ENCODE data around the gene MFRP.

The MFRP gene

GRCh38 chr11:119346605-119347004 is at the start of gene MFRP:
Gene MFRP (minus strand): TSS chr11:119346705. CDS start chr11:119346513, 192 bp downstream.
- Histone ChIP-seq H4K20me1 (ENCODE audit: low read depth, low read length) (no peaks in the 10 kb centered on the region), H3K79me2 (ENCODE audit: insufficient read depth, low read length) (no peaks in the 10 kb centered on the region), H2AFZ (ENCODE audit: low read depth, low read length, severe bottlenecking) (no peak within 1 kb of the TSS), H3K36me3 (ENCODE audit: low read length) (no peaks in the 10 kb centered on the region), H3K9ac (ENCODE audit: low read length) (no peak within 1 kb of the TSS), H3K9me3 (ENCODE audit: insufficient read depth, low read length) (no peaks in the 10 kb centered on the region), H3F3A (ENCODE audit: insufficient read depth) (no peaks in the 10 kb centered on the region), H3K27me3 (ENCODE audit: low read length) (no peaks in the 10 kb centered on the region), H3K27ac (ENCODE audit: low read depth, low read length) (no peak within 1 kb of the TSS), H3K4me2 (ENCODE audit: low read depth, low read length, poor library complexity, severe bottlenecking) (no peak within 1 kb of the TSS), H3K4me3 (ENCODE audit: insufficient read depth, low read length, poor library complexity, severe bottlenecking) (no peak within 1 kb of the TSS), H3K9me2 (replicated peaks; ENCODE audit: insufficient read depth, low read length) (no peaks in the 10 kb centered on the region)
- TF ChIP-seq EZH2phosphoT487 (conservative IDR thresholded peaks at IDR 0.05; ENCODE audit: low read length): no peak
- TF ChIP-seq CTCF (IDR thresholded peaks at IDR 0.05; ENCODE audit: insufficient read depth, low read length, poor library complexity, severe bottlenecking): no peak

GRCh38 chr11:119391275-119391674 is 44.8 kb upstream of the MFRP start:
- no peak overlapping the region for H3K4me3 ChIP-seq (ENCODE audit: insufficient read depth, low read length, poor library complexity, severe bottlenecking)
- no peak for TF ChIP-seq CTCF (IDR thresholded peaks at IDR 0.05; ENCODE audit: insufficient read depth, low read length, poor library complexity, severe bottlenecking)
- TF ChIP-seq EZH2phosphoT487 (conservative IDR thresholded peaks at IDR 0.05; ENCODE audit: low read length): no peak
- no peak overlapping the region for H3K4me2 ChIP-seq (ENCODE audit: low read depth, low read length, poor library complexity, severe bottlenecking)
- no peaks in the 10 kb centered on the region for H3K9me2 ChIP-seq (replicated peaks; ENCODE audit: insufficient read depth, low read length)
- no peak overlapping the region for H3K9ac ChIP-seq (ENCODE audit: low read length)
- no peaks in the 10 kb centered on the region for H4K20me1 ChIP-seq (ENCODE audit: low read depth, low read length)
- H3K9me3 ChIP-seq (ENCODE audit: insufficient read depth, low read length): no peaks in the 10 kb centered on the region
- no peaks in the 10 kb centered on the region for H3K27me3 ChIP-seq (ENCODE audit: low read length)
- no peaks in the 10 kb centered on the region for H3K36me3 ChIP-seq (ENCODE audit: low read length)
- H3K27ac ChIP-seq (ENCODE audit: low read depth, low read length): no peak overlapping the region
- no peak overlapping the region for H2AFZ ChIP-seq (ENCODE audit: low read depth, low read length, severe bottlenecking)
- H3F3A ChIP-seq (ENCODE audit: insufficient read depth): no peaks in the 10 kb centered on the region
- H3K79me2 ChIP-seq (ENCODE audit: insufficient read depth, low read length): no peaks in the 10 kb centered on the region

GRCh38 chr11:119389611-119390254 is 43.2 kb upstream of the MFRP start:
- Histone ChIP-seq H3K9me3 (ENCODE audit: insufficient read depth, low read length) (no peaks in the 10 kb centered on the region), H3F3A (ENCODE audit: insufficient read depth) (no peaks in the 10 kb centered on the region), H3K27ac (ENCODE audit: low read depth, low read length) (no peak overlapping the region), H3K9me2 (replicated peaks; ENCODE audit: insufficient read depth, low read length) (no peaks in the 10 kb centered on the region), H3K27me3 (ENCODE audit: low read length) (no peaks in the 10 kb centered on the region), H2AFZ (ENCODE audit: low read depth, low read length, severe bottlenecking) (no peak overlapping the region), H3K79me2 (ENCODE audit: insufficient read depth, low read length) (no peaks in the 10 kb centered on the region), H3K9ac (ENCODE audit: low read length) (no peak overlapping the region), H3K4me2 (ENCODE audit: low read depth, low read length, poor library complexity, severe bottlenecking) (no peak overlapping the region), H4K20me1 (ENCODE audit: low read depth, low read length) (no peaks in the 10 kb centered on the region), H3K4me3 (ENCODE audit: insufficient read depth, low read length, poor library complexity, severe bottlenecking) (no peak overlapping the region), H3K36me3 (ENCODE audit: low read length) (no peaks in the 10 kb centered on the region)
- no peak for TF ChIP-seq CTCF (IDR thresholded peaks at IDR 0.05; ENCODE audit: insufficient read depth, low read length, poor library complexity, severe bottlenecking)
- TF ChIP-seq EZH2phosphoT487 (conservative IDR thresholded peaks at IDR 0.05; ENCODE audit: low read length): no peak
